Sigmoid colon (tissue), 4 donors: Measurements from ENCODE around the gene AMBRA1.

ENCODE experiments used
- POLR2A ChIP-seq, 2 donors: fragments of 450-650 bp; IDR thresholded peaks; one replicate each; pipeline ENCODE4 v1.6.1; 2016; ENCODE audit warnings: antibody characterized with exemption in 2 of 2, mild to moderate bottlenecking in 2 of 2, moderate library complexity in 2 of 2
- POLR2AphosphoS5 ChIP-seq, 4 donors: sonication (generic); formaldehyde crosslinking; IDR thresholded peaks; one replicate each; pipeline ENCODE4 v1.6.1; 2017; ENCODE audit warnings: antibody characterized with exemption in 4 of 4
- TF ChIP-seq, protein P1 (sequence below), 4 experiments: fragments of 450-650 bp in 3 of 4; fragments of 200-600 bp in 1 of 4; IDR thresholded peaks; one replicate each; pipeline ENCODE4 v1.5.1; 2016 to 2019; ENCODE audit warnings: antibody characterized with exemption in 4 of 4, mild to moderate bottlenecking in 3 of 4, moderate library complexity in 2 of 4

- TF ChIP-seq, protein P1, sequence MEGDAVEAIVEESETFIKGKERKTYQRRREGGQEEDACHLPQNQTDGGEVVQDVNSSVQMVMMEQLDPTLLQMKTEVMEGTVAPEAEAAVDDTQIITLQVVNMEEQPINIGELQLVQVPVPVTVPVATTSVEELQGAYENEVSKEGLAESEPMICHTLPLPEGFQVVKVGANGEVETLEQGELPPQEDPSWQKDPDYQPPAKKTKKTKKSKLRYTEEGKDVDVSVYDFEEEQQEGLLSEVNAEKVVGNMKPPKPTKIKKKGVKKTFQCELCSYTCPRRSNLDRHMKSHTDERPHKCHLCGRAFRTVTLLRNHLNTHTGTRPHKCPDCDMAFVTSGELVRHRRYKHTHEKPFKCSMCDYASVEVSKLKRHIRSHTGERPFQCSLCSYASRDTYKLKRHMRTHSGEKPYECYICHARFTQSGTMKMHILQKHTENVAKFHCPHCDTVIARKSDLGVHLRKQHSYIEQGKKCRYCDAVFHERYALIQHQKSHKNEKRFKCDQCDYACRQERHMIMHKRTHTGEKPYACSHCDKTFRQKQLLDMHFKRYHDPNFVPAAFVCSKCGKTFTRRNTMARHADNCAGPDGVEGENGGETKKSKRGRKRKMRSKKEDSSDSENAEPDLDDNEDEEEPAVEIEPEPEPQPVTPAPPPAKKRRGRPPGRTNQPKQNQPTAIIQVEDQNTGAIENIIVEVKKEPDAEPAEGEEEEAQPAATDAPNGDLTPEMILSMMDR (IDR thresholded peaks at IDR 0.05), result no peak
- TF ChIP-seq POLR2A (IDR thresholded peaks at IDR 0.05), result no peak
- TF ChIP-seq POLR2AphosphoS5 (IDR thresholded peaks at IDR 0.05), result no peak
Observed at GRCh38 chr11:46437122-46437689, 156.6 kb downstream of the AMBRA1 start.
